Hepatocyte (in vitro differentiated cells): ENCODE data around the gene LOX.

Source experiments
- CTCF ChIP-seq: fragments of 200-600 bp; sonication (generic); IDR thresholded peaks from 2 replicates; pipeline ENCODE4 v1.5.1; 2016; ENCODE audit warnings: antibody characterized with exemption, mild to moderate bottlenecking; ENCODE audit not compliant: poor library complexity
- EZH2 ChIP-seq: fragments of 200-600 bp; sonication (generic); IDR thresholded peaks from 2 replicates; pipeline ENCODE4 v1.6.1; 2016; ENCODE audit warnings: antibody characterized with exemption, mild to moderate bottlenecking, borderline replicate concordance
- EZH2phosphoT487 ChIP-seq: fragments of 200-600 bp; sonication (generic); IDR thresholded peaks from one replicate; pipeline ENCODE4 v1.6.1; 2018; ENCODE audit warnings: antibody characterized with exemption, mild to moderate bottlenecking, low read depth, moderate library complexity; ENCODE audit not compliant: unreplicated experiment, severe bottlenecking

GRCh38 chr5:122029818-122030217 lies 48.2 kb downstream of the LOX start:
- no peak for TF ChIP-seq CTCF
- TF ChIP-seq EZH2phosphoT487: no peak
- no peak for TF ChIP-seq EZH2
